GM12874 (cell line): ENCODE data around the gene FIG4.

Experiments used
- CTCF ChIP-seq: IDR thresholded peaks from 2 replicates; pipeline ENCODE4 v1.5.1; 2011; ENCODE audit warnings: low read depth, mild to moderate bottlenecking, control low read depth, low read length, moderate library complexity; ENCODE audit not compliant: insufficient read depth

The FIG4 gene

GRCh38 chr6:109767961-109768360 is 76.9 kb downstream of the FIG4 start:
- no peak for TF ChIP-seq CTCF

- TF ChIP-seq CTCF, result no peak
These were observed 77.4 kb downstream of the FIG4 start for GRCh38 chr6:109768485-109768884.

GRCh38 chr6:109769213-109769612 is 78.1 kb downstream of the FIG4 start:
- TF ChIP-seq CTCF, result no peak

GRCh38 chr6:109770047-109770446 is 79.0 kb downstream of the FIG4 start:
- TF ChIP-seq CTCF, result no peak

- no peak for TF ChIP-seq CTCF
These were observed 79.7 kb downstream of the FIG4 start for GRCh38 chr6:109770779-109771178.

- TF ChIP-seq CTCF, result no peak
These were observed 81.9 kb downstream of the FIG4 start for GRCh38 chr6:109772883-109773431.

GRCh38 chr6:109781001-109781400 is 89.9 kb downstream of the FIG4 start:
- no peak for TF ChIP-seq CTCF
